K562 (cell line): ENCODE measurements around the gene SLC25A11. TPM values are rescaled to one million over a fixed set of nuclear protein-coding genes. Genes with fewer than 3 reads are reported as not detected.

Experiments used
- HNRNPK ChIP-seq: fragments of 200-400 bp; formaldehyde crosslinking; IDR thresholded peaks from one replicate; pipeline ENCODE4 v1.6.1; 2018; ENCODE audit warnings: mild to moderate bottlenecking, low read depth, low read length; ENCODE audit not compliant: poor library complexity, severe bottlenecking
- JUND ChIP-seq, 2 experiments: IDR thresholded peaks; 2 replicates in 1 of 2; 3 replicates in 1 of 2; pipeline ENCODE4 v1.6.1; 2011; ENCODE audit warnings: borderline replicate concordance in 2 of 2, low read depth in 2 of 2, low read length in 2 of 2, improper control_type of control experiment in 1 of 2, missing biosample characterization in 1 of 2, missing genetic modification characterization in 1 of 2, missing genetic modification reagents in 1 of 2
- SMAD3 ChIP-seq: fragments of 450-650 bp; formaldehyde crosslinking; conservative IDR thresholded peaks from 2 replicates; pipeline ENCODE4 v1.4.0; 2020; ENCODE audit warnings: mild to moderate bottlenecking
- polyA plus RNA-seq, 8 experiments: library from polyadenylated mRNA; depleted of rRNA in 4 of 8; stranded (reverse) in 5 of 8; unstranded in 3 of 8; fragments of >200 nt; fragmentation: Nextera tagmentation in 2 of 8; fragmentation: Illumina TruSeq in 1 of 8; extraction: Ambion mirVana in 2 of 8; extraction: Trizol in 1 of 8; gene quantifications; 2 replicates each; pipeline versions ENCODE4 v1.2.1 to v1.2.3, GENCODE V29; 2011 to 2014; ENCODE audit warnings: inconsistent platforms in 1 of 8, missing spikeins in 1 of 8
- total RNA-seq, 7 experiments: library from RNA; depleted of rRNA in 6 of 7; stranded (reverse); fragments of >200 nt in 6 of 7; fragmentation: Illumina TruSeq in 2 of 7; extraction: Trizol in 2 of 7; gene quantifications; 2 replicates each; pipeline versions ENCODE4 v1.2.1 to v1.2.3, GENCODE V29; 2011 to 2021; ENCODE audit warnings: low replicate concordance in 1 of 7
- TF ChIP-seq, protein P1 (sequence below): fragments of 250-450 bp; sonication (Bioruptor Pico); IDR thresholded peaks from 2 replicates; pipeline ENCODE4 v1.8.0; 2021; ENCODE audit warnings: moderate library complexity, mild to moderate bottlenecking, inconsistent platforms
- TF ChIP-seq, protein P2 (sequence below): fragments of 450-650 bp; formaldehyde crosslinking; IDR thresholded peaks from 2 replicates; pipeline ENCODE4 v1.4.0; 2020; ENCODE audit warnings: mild to moderate bottlenecking, mixed read lengths
- TF ChIP-seq, protein P3 (sequence below): fragments of 450-650 bp; IDR thresholded peaks from 2 replicates; pipeline ENCODE4 v1.6.1; 2017; ENCODE audit warnings: antibody characterized with exemption, mild to moderate bottlenecking

The SLC25A11 gene
- total and polyA plus RNA-seq, 9 of the 15 experiments (the other 6 are each of a cell fraction or from before 2014, with no cell fraction given): 3.1 to 56.7 (median 32.9) TPM

DNA sequence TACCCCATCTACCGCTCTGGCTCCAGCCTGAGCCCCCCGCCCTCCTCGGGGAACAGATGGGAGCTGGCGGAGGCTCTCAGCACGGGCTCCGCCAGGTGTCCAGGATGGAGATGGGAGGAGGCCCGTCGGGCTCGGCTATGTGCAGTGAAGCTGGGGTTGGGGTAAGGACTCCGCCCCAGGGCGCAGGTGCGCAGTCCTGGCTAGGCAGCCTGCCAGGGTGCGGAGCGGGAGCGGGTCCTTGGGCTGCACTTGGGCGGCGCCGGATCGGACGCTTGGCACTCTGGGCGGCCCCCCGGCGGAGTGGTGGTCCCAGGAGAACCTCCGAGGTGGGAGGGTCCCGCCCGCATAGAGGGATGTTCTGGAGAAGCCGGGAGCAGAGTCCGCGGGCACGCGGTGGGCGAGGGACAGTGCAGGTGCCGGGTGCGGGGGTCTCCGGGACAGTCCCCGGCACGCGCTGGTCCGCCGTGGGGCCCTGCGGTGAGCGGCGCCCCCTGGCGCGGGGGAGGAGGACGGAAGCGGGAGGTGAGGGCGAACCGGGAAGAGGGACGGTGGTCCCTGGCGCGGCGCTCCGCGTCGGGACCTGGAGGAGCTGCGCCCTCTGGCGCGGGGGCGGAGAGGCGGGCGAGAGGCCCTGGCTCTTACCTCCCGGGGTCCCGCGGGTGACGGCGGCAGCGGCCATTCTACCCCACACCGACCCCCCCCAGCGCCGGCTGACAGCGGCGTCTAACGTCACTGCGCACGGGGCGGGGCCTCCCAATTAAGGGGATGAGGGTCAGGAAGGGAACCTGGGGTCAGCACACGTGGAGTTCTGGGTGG is 47.3 kb upstream of the SLC25A11 start, which contains the start of gene CAMTA2 (continued):
- TF ChIP-seq HNRNPK: no peak
- TF ChIP-seq, protein P1, sequence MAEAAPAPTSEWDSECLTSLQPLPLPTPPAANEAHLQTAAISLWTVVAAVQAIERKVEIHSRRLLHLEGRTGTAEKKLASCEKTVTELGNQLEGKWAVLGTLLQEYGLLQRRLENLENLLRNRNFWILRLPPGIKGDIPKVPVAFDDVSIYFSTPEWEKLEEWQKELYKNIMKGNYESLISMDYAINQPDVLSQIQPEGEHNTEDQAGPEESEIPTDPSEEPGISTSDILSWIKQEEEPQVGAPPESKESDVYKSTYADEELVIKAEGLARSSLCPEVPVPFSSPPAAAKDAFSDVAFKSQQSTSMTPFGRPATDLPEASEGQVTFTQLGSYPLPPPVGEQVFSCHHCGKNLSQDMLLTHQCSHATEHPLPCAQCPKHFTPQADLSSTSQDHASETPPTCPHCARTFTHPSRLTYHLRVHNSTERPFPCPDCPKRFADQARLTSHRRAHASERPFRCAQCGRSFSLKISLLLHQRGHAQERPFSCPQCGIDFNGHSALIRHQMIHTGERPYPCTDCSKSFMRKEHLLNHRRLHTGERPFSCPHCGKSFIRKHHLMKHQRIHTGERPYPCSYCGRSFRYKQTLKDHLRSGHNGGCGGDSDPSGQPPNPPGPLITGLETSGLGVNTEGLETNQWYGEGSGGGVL (CRISPR knock-in tag): no peak
- TF ChIP-seq JUND (IDR thresholded peaks at IDR 0.05; ENCODE audit: borderline replicate concordance, low read depth, low read length): no peak
- no peak for TF ChIP-seq JUND (tag; IDR thresholded peaks at IDR 0.05; ENCODE audit: borderline replicate concordance, low read depth, low read length)
- TF ChIP-seq, protein P2, sequence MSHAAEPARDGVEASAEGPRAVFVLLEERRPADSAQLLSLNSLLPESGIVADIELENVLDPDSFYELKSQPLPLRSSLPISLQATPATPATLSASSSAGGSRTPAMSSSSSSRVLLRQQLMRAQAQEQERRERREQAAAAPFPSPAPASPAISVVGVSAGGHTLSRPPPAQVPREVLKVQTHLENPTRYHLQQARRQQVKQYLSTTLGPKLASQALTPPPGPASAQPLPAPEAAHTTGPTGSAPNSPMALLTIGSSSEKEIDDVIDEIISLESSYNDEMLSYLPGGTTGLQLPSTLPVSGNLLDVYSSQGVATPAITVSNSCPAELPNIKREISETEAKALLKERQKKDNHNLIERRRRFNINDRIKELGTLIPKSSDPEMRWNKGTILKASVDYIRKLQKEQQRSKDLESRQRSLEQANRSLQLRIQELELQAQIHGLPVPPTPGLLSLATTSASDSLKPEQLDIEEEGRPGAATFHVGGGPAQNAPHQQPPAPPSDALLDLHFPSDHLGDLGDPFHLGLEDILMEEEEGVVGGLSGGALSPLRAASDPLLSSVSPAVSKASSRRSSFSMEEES (CRISPR knock-in tag): no peak
- no peak for TF ChIP-seq SMAD3
- TF ChIP-seq, protein P3, sequence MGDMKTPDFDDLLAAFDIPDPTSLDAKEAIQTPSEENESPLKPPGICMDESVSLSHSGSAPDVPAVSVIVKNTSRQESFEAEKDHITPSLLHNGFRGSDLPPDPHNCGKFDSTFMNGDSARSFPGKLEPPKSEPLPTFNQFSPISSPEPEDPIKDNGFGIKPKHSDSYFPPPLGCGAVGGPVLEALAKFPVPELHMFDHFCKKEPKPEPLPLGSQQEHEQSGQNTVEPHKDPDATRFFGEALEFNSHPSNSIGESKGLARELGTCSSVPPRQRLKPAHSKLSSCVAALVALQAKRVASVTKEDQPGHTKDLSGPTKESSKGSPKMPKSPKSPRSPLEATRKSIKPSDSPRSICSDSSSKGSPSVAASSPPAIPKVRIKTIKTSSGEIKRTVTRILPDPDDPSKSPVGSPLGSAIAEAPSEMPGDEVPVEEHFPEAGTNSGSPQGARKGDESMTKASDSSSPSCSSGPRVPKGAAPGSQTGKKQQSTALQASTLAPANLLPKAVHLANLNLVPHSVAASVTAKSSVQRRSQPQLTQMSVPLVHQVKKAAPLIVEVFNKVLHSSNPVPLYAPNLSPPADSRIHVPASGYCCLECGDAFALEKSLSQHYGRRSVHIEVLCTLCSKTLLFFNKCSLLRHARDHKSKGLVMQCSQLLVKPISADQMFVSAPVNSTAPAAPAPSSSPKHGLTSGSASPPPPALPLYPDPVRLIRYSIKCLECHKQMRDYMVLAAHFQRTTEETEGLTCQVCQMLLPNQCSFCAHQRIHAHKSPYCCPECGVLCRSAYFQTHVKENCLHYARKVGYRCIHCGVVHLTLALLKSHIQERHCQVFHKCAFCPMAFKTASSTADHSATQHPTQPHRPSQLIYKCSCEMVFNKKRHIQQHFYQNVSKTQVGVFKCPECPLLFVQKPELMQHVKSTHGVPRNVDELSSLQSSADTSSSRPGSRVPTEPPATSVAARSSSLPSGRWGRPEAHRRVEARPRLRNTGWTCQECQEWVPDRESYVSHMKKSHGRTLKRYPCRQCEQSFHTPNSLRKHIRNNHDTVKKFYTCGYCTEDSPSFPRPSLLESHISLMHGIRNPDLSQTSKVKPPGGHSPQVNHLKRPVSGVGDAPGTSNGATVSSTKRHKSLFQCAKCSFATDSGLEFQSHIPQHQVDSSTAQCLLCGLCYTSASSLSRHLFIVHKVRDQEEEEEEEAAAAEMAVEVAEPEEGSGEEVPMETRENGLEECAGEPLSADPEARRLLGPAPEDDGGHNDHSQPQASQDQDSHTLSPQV: peak; percentile 32; the same call in 1 of the 2 replicates
